IPS DF 4.7 (cell line): ENCODE data around the gene ARVCF.

Source experiments
- DNase-seq: peaks from one replicate; pipeline ENCODE4 v3.0.0-alpha.2; 2013; ENCODE audit warnings: low spot score; ENCODE audit errors: extremely low read depth

ARVCF gene

GRCh38 chr22:19987394-19988306 is 29.0 kb downstream of the ARVCF start:
- DNase-seq: no peak

GRCh38 chr22:19986410-19987341 is 29.9 kb downstream of the ARVCF start:
- DNase-seq: no peak

- DNase-seq: no peak
Observed at GRCh38 chr22:19986011-19986409, 30.6 kb downstream of the ARVCF start.

GRCh38 chr22:19984851-19985811 is 31.5 kb downstream of the ARVCF start:
- DNase-seq: no peak

GRCh38 chr22:19984201-19984753 is 32.3 kb downstream of the ARVCF start:
- no peak for DNase-seq

GRCh38 chr22:19983741-19984140 is 32.9 kb downstream of the ARVCF start:
- DNase-seq: no peak

GRCh38 chr22:19982991-19983578 is 33.5 kb downstream of the ARVCF start:
- DNase-seq: no peak

GRCh38 chr22:19981961-19982920 is 34.4 kb downstream of the ARVCF start:
- DNase-seq: no peak

- DNase-seq: no peak
Observed at GRCh38 chr22:19981171-19981960, 35.3 kb downstream of the ARVCF start.

GRCh38 chr22:19980766-19981165 is 35.9 kb downstream of the ARVCF start:
- DNase-seq: no peak

GRCh38 chr22:19979712-19980493 is 36.7 kb downstream of the ARVCF start:
- DNase-seq: no peak

- DNase-seq: no peak
Observed at GRCh38 chr22:19978748-19979147, 37.9 kb downstream of the ARVCF start.

GRCh38 chr22:19977296-19978243 is 39.1 kb downstream of the ARVCF start:
- DNase-seq: no peak

GRCh38 chr22:19976671-19977070 is 40.0 kb downstream of the ARVCF start:
- no peak for DNase-seq

- no peak for DNase-seq
Observed at GRCh38 chr22:19975707-19976035, 41.0 kb downstream of the ARVCF start.

- no peak for DNase-seq
Observed at GRCh38 chr22:19974935-19975706, 41.5 kb downstream of the ARVCF start.
